Urothelium cell line (cell line): ENCODE measurements around the gene BSND.

Source experiments
- DNase-seq: peaks from one replicate; pipeline ENCODE4 v3.0.0; 2011; ENCODE audit warnings: low spot score, mixed read lengths
- FAIRE-seq: peaks from 2 replicates; lab custom pipeline; 2011; peaks lifted over from hg19 to GRCh38; lab: Jason Lieb, UNC

Gene BSND

DNA sequence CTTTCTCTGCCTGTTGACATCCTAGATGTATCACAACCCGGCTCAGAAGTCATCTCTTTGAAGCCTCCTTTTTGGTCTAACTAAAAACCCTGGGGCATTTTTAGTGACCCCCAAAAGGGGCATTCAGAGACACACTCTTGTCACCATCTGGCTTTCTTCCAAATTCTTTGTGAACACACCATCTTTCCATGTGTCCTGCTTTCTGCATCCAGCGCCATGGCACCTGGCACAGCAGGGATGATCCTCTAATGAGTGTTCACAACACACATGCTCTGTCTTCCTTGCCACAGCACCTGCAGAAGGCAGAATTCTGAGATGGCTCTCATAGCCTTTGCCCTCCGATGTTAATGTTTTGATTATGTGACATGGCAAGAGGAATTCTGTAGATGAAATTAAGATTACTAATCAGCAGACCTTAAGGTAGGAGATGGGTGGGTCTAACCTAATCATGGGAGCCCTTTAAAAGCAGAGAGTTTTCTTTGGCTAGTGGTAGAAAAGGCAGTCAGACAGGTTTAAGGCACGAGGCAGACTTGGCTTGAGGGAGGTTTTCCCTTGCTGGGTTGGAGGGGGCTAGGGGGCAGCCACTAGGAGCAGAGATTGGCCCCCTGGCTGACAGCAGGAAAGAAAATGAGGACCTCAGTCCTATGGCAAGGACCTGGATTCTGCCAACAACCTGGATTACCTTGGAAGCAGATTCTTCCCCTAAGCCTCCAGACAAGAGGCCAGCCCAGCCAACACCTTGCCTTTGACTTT lies 23.2 kb upstream of the BSND start:
- no peak for DNase-seq
- no peak for FAIRE-seq

DNA sequence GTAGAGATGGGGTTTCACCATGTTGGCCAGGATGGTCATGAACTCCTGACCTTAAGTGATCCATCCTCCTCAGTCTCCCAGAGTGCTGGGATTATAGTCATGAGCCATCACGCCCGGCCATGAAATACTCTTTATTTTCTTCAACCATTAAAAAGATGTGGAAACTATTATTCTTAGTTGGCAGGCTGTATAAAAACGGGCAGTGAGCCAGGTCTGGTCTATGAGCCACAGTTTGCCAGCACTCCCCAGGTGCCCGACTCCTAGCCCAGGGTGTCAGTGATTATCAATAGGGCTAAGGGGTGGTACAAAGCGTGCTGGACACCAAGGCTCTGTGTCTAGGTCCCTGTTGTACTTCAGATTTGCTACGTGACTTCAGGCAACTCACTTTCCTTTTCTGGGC lies 22.0 kb upstream of the BSND start:
- no peak for DNase-seq
- no peak for FAIRE-seq

DNA sequence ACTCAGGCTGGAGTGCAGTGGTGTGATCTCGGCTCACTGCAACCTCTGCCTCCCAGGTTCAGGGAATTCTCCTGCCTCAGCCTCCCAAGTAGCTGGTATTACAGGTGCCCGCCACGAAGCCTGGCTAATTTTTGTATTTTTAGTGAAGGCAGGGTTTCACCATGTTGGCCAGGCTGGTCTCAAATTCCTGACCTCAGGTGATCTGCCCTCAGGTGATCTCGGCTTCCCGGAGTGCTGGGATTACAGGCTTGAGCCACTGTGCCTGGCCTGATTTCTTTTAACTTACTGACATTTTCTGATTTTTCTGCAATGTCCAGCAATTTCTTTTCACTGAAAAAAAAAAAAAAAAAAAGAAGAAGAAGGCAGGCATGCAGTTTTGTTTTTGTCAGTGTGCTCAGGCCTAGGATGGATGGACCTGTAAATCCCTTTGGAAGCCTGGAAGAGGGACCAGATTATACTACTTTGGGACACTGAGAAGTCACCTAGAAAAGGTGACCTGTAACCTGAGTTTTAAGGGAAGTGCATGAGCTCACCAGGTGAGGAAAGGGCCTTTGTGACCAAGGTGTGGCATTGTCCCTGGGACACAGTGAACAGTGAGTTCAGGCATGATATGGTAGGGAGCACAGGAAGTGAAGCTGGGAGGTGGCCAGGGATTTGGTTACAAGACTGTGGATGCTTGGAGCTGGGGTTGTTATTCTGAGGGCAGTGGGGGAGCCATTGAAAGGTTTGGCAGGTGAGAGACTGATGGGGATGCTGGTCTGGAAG lies 21.0 kb upstream of the BSND start:
- FAIRE-seq = no peak
- no peak for DNase-seq

DNA sequence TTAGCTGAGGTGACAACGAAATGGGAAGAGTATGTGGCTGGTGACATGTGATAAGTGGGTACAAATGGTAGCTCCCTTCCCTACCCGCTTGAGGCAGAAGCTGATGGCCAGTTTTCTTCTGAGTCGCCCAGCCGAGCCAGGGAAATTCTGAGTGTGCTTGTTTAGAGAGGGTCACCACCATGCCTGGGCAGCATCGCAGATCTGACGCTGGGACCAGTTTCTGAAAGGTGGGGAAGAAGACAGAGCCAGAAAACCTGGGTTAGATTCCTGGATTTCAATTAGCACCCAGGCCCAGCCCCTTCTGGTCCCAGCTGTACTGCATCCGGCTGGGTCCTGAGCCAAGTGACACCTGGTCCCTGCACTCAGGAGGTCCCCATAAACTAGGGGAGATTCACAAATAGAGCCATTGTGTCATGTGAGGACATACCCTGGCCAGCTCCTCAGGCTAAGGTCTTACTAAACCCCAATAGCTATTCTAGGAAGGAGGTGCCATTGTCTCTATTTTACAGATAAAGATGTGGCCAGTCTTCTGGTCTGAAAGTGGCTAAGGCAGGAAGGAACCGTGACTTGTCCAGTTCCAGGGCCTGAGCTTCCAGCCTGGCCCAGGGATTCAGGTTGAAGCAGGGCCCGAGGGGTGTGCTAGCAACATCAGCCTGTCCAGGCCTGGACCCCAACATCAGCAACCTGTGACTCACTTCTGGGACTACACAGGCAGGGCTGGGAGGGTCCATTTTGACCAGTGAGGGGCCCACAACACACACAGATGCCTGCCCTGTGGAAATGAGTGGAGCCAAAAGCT lies 20.0 kb upstream of the BSND start:
- no peak for FAIRE-seq
- no peak for DNase-seq

DNA sequence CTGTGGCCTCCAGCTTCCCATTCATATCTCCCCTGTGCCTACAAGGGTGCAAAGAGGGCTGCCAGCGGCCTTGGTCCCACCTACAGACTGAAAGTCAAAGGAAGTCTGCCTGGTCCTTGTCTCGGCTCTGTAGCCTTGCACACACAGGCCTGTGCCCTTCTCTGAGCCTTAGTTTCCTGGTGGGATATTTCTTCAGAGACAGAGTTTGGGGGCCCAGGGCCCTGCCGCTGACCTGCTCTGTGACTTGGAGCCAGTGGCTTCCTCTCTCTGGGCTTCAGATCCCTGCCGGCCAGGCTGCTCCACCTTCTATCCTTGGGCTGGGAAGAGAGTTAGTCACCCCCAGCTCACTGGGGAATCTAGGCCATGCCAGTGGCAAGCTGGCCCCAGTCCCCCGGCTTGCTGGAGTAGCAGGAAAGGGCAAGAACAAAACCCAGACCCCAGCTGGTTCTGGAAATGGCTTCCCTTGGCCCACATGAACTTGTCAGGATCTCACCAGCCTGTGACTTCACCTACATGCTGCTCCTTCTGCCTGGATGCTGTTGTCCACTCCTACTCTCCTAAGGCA lies 19.3 kb upstream of the BSND start:
- FAIRE-seq (no peak), DNase-seq (no peak)

DNA sequence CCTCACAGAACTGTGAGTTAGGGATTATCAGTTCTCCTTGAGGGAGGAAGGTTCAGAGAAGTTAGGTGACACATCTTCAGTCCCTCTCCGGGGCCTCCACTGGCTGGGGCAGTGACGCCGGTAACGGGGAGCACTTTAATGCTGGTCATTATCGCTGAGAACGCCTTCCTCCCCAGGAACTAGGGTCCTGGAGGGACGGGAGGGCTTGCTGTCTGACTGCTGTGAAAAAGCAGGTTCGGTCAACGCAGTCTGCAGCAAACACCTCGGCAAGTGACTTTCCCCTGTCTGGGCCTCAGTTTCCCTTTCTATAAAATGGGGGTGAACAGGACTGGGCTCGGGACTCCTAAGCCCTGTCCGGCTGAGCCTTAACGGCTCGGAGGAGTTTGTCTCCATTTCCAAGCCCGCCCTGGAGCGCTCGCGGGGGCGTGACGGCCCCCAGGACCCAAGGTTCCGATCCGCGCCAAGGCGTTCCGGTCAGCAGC lies 18.6 kb upstream of the BSND start:
- FAIRE-seq (no peak), DNase-seq (no peak)

DNA sequence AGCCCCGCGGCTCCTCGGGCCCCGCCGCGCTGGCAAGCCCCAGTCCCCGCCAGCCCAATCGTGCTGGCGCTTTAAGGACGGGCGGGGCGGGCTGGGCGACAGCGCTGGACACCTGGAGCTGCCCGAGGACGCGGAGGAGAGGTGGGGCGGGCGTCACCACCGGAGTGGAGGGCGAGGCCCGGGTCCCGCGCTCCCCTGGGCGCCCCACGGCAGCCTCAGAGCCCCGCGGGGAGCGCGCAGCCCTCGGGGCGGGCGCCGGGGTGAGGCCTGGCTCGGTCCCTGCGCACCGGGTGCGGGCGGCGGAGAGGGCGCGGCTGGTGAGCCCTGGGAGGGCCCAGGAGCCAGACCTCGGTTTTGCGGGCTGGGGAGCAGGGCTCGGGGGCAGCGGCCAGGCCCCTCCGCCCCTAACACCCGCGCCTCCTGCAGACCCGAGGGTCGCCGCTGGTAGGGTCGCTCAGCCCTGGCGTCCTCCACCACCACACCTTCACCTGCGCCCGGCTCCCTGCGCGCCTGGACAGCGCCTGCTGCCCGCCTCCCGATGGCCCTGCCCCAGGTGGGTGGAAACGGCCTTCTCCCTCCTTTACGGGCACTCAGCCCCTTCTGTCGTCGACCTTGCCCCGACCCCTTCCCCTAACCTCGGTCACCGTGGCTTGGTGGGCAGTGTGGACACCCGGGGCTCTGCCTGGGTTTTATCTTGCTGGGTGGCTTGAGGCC lies 18.0 kb upstream of the BSND start, which contains the start of gene TMEM61:
TSS of gene TMEM61 (plus strand) at position 101 of the 714 bp plus-strand sequence. CDS start at position 539, 438 bp downstream.
- FAIRE-seq (no peak), DNase-seq (peak; percentile 39)

DNA sequence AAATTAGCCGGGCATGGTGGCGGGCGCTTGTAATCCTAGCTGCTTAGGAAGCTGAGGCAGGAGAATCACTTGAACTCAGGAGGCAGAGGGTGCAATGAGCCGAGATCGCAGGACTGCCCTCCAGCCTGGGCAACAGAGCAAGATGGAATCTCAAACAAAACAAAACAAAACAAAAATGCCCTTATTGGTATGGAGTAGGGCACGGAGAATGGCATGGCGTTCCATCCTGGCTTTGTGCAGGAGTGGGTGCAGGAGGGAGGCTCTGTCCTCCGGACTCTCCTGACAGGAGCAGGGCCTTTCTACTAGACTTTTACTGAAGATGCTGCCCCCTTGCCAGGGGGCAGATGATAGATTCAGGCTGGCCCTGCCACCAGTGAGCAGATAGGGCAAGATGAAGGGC lies 17.3 kb upstream of the BSND start:
- no peak for DNase-seq
- no peak for FAIRE-seq

DNA sequence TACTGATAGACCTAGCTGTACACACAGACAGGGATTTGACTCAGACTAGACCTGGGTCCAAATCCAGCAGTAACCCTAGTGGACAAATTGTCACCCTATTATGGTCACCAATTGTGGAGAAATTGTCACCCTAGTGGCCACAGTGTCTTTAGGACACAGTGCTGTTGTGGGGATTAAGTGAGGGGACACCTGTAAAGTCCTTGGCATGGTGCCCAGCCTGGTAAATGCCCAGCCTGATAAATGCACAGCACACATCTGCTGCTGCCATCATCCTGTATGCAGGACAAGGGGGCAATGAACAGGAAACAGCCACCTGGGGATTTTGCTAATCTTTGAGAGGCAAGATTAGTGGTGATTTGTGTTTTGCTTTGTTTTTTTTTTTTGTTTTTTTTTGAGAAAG lies 16.0 kb upstream of the BSND start:
- FAIRE-seq (no peak), DNase-seq (no peak)

DNA sequence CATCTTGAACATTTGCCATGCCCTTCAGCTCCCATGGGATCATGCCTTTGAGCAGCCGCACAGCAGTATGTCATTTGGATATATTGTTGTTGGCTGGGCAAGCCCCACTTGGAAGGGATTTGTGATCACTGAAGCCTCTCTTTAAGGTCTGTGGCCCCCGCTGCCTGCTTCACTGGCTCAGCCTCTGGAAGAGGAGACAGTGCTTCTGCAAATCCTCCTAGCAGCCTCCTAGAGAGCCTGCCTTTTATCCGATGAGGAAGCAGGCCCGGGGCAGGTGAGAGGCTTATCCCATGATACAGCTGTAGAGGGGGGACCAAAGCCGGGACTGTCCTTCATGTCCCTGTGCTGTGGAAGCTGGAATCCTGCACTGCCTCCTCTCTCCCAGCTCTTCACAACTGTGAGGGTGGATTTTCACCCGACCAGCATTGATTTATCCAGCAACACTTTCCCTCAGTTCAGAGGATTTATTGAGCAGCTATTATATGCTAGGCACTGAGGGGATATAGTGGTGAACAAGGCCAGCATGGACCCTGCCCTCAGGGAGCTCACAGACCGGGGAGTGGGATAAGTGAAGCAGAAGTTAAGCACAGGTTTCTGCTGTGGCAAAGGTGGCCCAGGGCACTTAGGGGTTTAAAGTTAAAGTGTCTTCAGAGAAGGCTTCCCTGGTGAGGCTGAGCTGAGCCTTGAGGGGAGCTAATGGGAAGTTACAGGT lies 14.4 kb upstream of the BSND start:
- no peak for DNase-seq
- peak; percentile 5 for FAIRE-seq

DNA sequence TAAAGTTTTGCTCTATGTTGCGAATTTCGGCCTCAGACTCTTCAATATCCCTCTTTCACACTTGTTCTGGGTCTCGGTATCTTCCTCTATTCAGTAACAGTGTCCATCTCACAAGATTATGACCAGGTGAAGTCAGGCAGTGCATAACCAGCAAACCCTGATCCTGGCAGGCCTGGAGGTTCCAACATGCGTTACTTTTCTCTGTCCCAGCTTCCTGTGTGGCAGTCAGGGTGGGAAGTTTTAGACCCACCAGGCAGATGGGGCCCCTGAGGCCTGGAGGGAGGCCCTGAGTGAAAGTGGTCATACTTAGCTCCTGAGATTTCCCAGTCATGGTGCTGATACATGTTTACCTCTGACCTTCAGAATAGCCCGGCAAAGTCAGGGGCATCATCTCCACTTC lies 13.2 kb upstream of the BSND start:
- no peak for FAIRE-seq
- DNase-seq = no peak

DNA sequence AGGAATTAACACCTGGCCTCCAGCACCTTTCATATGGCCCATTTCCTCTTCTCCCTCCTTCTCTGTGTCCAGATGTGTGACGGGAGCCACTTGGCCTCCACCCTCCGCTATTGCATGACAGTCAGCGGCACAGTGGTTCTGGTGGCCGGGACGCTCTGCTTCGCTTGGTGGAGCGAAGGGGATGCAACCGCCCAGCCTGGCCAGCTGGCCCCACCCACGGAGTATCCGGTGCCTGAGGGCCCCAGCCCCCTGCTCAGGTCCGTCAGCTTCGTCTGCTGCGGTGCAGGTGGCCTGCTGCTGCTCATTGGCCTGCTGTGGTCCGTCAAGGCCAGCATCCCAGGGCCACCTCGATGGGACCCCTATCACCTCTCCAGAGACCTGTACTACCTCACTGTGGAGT lies 12.7 kb upstream of the BSND start:
- DNase-seq = no peak
- no peak for FAIRE-seq

DNA sequence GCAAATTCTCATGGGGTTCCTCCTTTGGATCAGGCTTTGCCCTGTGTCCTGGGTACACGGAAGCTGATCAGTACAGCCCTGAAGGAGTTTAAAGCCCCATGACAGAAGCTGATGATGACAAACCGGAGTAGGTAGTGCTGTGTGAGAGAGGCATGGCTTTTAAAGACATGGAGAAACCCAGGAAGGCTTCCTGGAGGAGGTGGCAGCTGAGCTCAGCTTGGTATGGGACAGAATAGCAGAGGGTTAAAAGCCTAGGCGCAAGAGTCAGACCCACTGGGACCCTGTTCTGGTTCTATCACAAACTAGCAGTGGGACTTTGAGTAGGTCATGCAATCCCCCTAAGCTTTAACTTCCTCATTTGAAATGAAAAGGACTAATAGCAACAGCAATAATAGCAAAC lies 12.2 kb upstream of the BSND start:
- DNase-seq = no peak
- FAIRE-seq = no peak

DNA sequence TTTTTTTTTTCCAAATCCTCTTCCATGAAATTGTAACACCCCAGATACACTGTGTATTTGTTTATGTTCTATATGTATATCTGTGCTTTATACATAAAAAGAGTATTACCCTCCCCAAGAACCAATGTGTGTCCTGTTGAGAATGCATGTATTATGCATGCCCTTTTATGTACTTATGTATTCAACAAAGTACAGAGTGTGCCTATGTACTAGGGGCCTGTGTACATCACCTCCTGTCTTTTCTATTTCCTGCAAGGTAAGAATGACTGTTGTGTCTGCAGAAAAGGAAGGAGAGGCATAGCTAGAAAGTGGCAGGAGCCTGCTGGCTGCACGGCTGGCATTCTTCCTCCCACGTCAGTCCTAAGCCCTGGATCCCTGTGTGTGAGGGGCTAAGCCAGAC lies 11.3 kb upstream of the BSND start:
- DNase-seq (no peak), FAIRE-seq (no peak)

DNA sequence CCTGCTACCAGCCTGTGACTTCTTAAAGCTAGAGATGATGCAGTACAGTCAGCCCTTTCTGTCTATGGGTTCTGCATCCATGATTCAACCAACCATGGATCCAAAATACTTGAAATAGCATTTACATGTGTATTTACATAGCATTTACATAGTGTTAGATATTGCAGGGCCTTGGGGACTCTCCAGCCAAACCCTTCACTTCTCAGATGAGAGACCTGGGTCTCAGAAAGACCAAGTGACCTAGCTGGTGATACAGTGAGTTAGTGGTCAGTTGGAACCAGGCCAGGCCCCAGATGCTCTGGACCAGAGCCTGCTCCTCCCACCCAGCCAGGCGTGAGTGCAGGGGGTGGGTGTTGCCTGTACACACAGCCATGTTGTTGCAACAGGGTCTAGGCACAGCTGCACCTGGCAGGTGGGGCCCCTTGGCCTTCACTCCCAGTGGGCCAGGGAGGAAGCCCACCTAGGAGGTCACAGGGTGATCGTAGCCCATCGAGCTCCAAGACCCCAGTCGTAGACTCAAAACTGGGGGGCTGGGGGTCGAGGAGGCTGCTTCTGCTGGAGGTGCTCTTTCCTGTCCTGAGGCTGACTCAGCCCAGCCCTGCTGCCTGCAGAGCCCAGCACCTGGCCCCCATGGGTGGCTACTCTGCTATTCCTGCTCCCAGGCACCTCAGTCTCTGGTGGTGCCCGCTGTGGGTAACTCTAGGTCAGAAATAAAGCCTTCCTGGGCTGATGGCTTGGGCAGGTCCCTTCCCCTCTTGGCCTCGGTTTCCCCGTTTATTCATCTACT lies 10.6 kb upstream of the BSND start:
- FAIRE-seq (no peak), DNase-seq (no peak)

DNA sequence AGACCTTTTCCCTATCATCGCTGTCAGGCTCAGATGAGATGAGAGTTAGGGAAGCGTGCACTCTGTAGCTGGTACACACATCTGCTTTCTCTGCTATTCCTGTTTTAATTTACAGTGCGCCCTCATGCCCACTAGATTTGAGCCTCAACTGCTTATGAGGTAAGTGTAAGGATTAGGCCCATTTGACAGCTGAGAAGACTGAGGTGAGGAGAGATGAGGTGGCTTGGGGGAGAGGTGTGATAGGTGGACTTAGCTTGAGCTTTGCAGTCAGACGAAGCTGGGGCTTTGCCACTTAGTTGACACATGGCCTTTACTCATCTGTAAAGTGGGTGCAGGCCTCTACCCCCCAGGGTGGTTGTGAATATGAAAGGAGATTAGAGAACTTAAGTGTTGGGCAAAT lies 9.8 kb upstream of the BSND start:
- FAIRE-seq (no peak), DNase-seq (no peak)

DNA sequence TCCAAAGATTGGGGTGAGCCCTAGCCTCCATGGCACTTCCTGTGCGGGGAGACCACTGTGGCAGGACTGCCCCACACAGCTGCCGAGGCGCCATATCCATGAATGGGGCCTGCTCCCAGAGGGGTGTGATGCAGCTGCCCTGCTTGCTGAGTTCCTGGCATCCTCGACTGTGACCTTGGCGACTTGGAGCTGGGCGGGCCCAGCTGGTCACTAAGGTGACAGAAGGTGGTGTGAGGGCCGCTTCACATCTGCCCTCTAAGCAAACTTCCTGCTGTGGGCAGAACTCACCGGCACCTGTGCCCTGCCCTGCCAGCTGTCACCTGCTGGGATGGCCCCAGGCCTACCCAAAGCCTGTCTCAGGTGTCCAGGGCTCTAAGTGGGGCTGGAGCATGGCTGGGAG lies 9.3 kb upstream of the BSND start:
- peak; percentile 5 for FAIRE-seq

DNA sequence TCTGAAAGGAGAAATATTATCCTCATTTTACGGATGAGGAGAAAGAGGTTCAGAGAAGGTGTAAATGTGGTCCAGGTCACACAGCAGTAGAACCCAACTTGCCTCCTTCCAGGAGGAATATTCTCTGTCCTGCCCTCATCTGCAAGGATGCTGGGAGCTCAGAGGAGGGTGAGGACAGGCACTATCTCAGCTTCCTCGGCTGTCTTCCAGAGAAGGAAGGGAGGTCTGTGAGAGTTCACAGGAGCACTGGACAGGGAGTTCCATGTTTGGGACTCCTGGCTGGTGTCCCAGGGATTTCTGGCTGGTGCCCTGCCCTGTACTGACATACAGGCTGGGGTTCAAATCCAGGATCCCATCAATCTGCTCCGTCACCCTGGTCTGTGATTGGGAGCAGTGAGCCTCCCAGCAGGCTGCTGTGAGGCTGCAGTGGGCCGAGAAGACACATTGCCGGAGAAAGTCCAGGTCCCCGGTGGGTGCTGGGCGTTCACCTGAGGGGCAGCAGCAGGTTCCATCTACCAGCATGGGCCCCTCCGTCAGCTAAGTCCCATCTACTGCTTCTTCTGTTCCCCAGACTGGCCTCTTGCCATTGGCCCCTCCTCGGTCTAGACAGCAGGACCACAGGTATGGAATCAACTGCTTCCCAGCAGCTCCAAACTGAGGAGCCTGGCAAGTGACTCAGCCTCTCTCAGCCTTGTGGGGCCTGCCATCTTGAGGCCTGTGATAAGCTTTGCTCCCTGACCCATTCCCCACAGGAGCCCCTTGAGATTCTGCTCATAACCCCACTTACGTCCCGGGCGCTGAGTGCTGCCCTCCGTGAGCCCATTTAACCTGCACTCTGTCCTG lies 8.5 kb upstream of the BSND start:
- peak; percentile 21 for DNase-seq
- no peak for FAIRE-seq

More for the DNA sequence above, 9.3 kb upstream of the BSND start:
- no peak for DNase-seq
